Activated CD4-positive, alpha-beta memory T cell treated with anti-CD3 and anti-CD28 coated beads, Interleukin-2, amount 10 ng/mL, durations not matched to agents 7 days and 5 days (primary cell): ENCODE data around the gene QRFP. TPM values are rescaled to one million over a fixed set of nuclear protein-coding genes. Genes with fewer than 3 reads are reported as not detected.

ENCODE experiments used
- CTCF ChIA-PET: fragments of 350-600 bp; sonication (Branson Sonifier 250); formaldehyde crosslinking; loops from one replicate; lab custom pipeline; 2021; ENCODE audit warnings: antibody characterized with exemption, inconsistent platforms; lab: Charles Lee
- POLR2A ChIA-PET: fragments of 350-600 bp; sonication (Branson Sonifier 250); formaldehyde crosslinking; loops from one replicate; lab custom pipeline; 2021; ENCODE audit warnings: antibody characterized with exemption; lab: Charles Lee
- DNase-seq: peaks from one replicate; pipeline ENCODE4 v3.0.0-alpha.2; 2020
- H3K27ac Mint-ChIP-seq: one replicate; pipeline ENCODE4 v1.8.0; 2021; ENCODE audit warnings: mild to moderate bottlenecking, mixed read lengths
- H3K27me3 Mint-ChIP-seq: one replicate; pipeline ENCODE4 v1.8.0; 2021; ENCODE audit warnings: mixed read lengths
- H3K36me3 Mint-ChIP-seq: one replicate; pipeline ENCODE4 v1.8.0; 2021; ENCODE audit warnings: low read depth, mixed read lengths
- H3K4me1 Mint-ChIP-seq: one replicate; pipeline ENCODE4 v1.8.0; 2021; ENCODE audit warnings: mixed read lengths
- H3K4me3 Mint-ChIP-seq: one replicate; pipeline ENCODE4 v1.8.0; 2021; ENCODE audit warnings: mild to moderate bottlenecking, mixed read lengths
- H3K9me3 Mint-ChIP-seq: one replicate; pipeline ENCODE4 v1.8.0; 2021; ENCODE audit warnings: mixed read lengths
- total RNA-seq, 2 experiments: library from RNA; stranded (reverse); gene quantifications; one replicate each; pipeline ENCODE4 v1.2.3, GENCODE V29; 2021

The QRFP gene
- total RNA-seq, 2 experiments from 2014 or later, result not detected

GRCh38 chr9:130900701-130901497 is 4.3 kb upstream of the QRFP start:
- DNase-seq, result no peak
- no peaks in the 10 kb centered on the region for H3K9me3 Mint-ChIP-seq
- ChIA-PET POLR2A (no interaction called here), CTCF (interaction anchor here (1.3 kb wide), 1 partner anchor 145 kb away, joined by 3 read pairs; no protein-coding TSS in a partner anchor)
- no peaks in the 10 kb centered on the region for H3K4me1 Mint-ChIP-seq
- no peaks in the 10 kb centered on the region for H3K36me3 Mint-ChIP-seq
- H3K27ac Mint-ChIP-seq, result no peak overlapping the region
- no peaks in the 10 kb centered on the region for H3K27me3 Mint-ChIP-seq
- no peak overlapping the region for H3K4me3 Mint-ChIP-seq

- Mint-ChIP-seq H3K4me3 (no peak overlapping the region), H3K36me3 (no peaks in the 10 kb centered on the region), H3K4me1 (no peaks in the 10 kb centered on the region), H3K27ac (no peak overlapping the region), H3K27me3 (no peaks in the 10 kb centered on the region), H3K9me3 (no peaks in the 10 kb centered on the region)
- no peak for DNase-seq
- ChIA-PET POLR2A (no interaction called here), CTCF (no interaction called here)
These were observed 2.6 kb upstream of the QRFP start for GRCh38 chr9:130899051-130899748.

- H3K27ac Mint-ChIP-seq, result no peak overlapping the region
- H3K9me3 Mint-ChIP-seq, result no peaks in the 10 kb centered on the region
- ChIA-PET CTCF (no interaction called here), POLR2A (no interaction called here)
- no peaks in the 10 kb centered on the region for H3K27me3 Mint-ChIP-seq
- no peaks in the 10 kb centered on the region for H3K36me3 Mint-ChIP-seq
- no peak overlapping the region for H3K4me3 Mint-ChIP-seq
- H3K4me1 Mint-ChIP-seq, result no peaks in the 10 kb centered on the region
- DNase-seq, result no peak
These were observed 1.9 kb upstream of the QRFP start for GRCh38 chr9:130898552-130898852.

- H3K4me3 Mint-ChIP-seq, result no peak overlapping the region
- no peaks in the 10 kb centered on the region for H3K9me3 Mint-ChIP-seq
- H3K27me3 Mint-ChIP-seq, result no peaks in the 10 kb centered on the region
- H3K27ac Mint-ChIP-seq, result no peak overlapping the region
- H3K36me3 Mint-ChIP-seq, result no peaks in the 10 kb centered on the region
- no peaks in the 10 kb centered on the region for H3K4me1 Mint-ChIP-seq
- no peak for DNase-seq
- POLR2A ChIA-PET, result no interaction called here
- CTCF ChIA-PET, result no interaction called here
These were observed 1.4 kb upstream of the QRFP start for GRCh38 chr9:130897848-130898551.

DNA sequence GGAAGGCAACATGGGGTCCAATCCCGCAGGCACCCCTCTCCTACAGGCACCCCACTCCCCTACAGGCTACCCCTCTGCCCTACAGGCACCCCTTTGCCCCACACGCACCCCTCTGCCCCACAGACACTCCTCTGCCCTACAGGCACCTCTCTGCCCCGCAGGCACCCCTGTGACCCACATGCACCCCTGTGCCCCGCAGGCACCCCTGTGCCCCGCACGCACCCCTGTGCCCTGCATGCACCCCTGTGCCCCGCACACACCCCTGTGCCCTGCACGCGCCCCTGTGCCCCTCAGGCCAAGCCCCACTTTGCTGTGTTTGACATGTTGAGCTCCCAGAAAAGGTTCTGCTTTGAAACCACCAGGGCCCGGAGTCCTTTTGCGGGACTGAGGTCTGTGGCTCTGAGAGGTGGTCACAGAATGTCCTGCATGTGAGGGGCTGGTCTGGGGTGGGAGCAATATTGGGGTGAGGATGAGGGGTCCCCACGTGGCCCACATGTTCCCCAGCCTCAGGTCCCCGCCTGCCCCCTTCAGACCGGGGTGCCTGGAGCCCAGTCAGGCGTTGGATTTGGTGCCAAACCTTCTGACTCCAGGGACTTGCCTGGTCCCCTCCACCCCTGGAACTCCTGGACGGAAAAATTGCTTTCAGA is 616 bp upstream of the QRFP start:
- Mint-ChIP-seq H3K4me1 (no peaks in the 10 kb centered on the region), H3K36me3 (no peaks in the 10 kb centered on the region), H3K27me3 (no peaks in the 10 kb centered on the region), H3K4me3 (no peak overlapping the region), H3K27ac (no peak overlapping the region), H3K9me3 (no peaks in the 10 kb centered on the region)
- POLR2A ChIA-PET, result no interaction called here
- DNase-seq, result no peak
- CTCF ChIA-PET, result no interaction called here

- ChIA-PET POLR2A (no interaction called here), CTCF (no interaction called here)
- no peak for DNase-seq
- H3K9me3 Mint-ChIP-seq, result no peaks in the 10 kb centered on the region
- H3K4me3 Mint-ChIP-seq, result no peak overlapping the region
- H3K27me3 Mint-ChIP-seq, result no peaks in the 10 kb centered on the region
- no peaks in the 10 kb centered on the region for H3K4me1 Mint-ChIP-seq
- no peaks in the 10 kb centered on the region for H3K36me3 Mint-ChIP-seq
- no peak overlapping the region for H3K27ac Mint-ChIP-seq
These were observed 955 bp downstream of the QRFP start for GRCh38 chr9:130895481-130896232.

GRCh38 chr9:130895038-130895437 is 1.6 kb downstream of the QRFP start:
- H3K9me3 Mint-ChIP-seq, result no peaks in the 10 kb centered on the region
- ChIA-PET POLR2A (no interaction called here), CTCF (no interaction called here)
- H3K4me1 Mint-ChIP-seq, result no peaks in the 10 kb centered on the region
- no peak overlapping the region for H3K4me3 Mint-ChIP-seq
- no peaks in the 10 kb centered on the region for H3K36me3 Mint-ChIP-seq
- H3K27me3 Mint-ChIP-seq, result no peaks in the 10 kb centered on the region
- H3K27ac Mint-ChIP-seq, result no peak overlapping the region
- DNase-seq, result no peak

GRCh38 chr9:130894546-130894945 is 2.1 kb downstream of the QRFP start:
- Mint-ChIP-seq H3K4me1 (no peaks in the 10 kb centered on the region), H3K36me3 (no peaks in the 10 kb centered on the region), H3K9me3 (no peaks in the 10 kb centered on the region), H3K27me3 (no peaks in the 10 kb centered on the region), H3K27ac (no peak overlapping the region), H3K4me3 (no peak overlapping the region)
- DNase-seq, result no peak
- CTCF ChIA-PET, result no interaction called here
- POLR2A ChIA-PET, result no interaction called here

GRCh38 chr9:130893341-130894101 is 3.1 kb downstream of the QRFP start:
- Mint-ChIP-seq H3K36me3 (no peaks in the 10 kb centered on the region), H3K27me3 (no peaks in the 10 kb centered on the region), H3K4me3 (no peak overlapping the region), H3K9me3 (no peaks in the 10 kb centered on the region), H3K27ac (no peak overlapping the region), H3K4me1 (no peaks in the 10 kb centered on the region)
- DNase-seq, result no peak
- ChIA-PET CTCF (no interaction called here), POLR2A (no interaction called here)

DNA sequence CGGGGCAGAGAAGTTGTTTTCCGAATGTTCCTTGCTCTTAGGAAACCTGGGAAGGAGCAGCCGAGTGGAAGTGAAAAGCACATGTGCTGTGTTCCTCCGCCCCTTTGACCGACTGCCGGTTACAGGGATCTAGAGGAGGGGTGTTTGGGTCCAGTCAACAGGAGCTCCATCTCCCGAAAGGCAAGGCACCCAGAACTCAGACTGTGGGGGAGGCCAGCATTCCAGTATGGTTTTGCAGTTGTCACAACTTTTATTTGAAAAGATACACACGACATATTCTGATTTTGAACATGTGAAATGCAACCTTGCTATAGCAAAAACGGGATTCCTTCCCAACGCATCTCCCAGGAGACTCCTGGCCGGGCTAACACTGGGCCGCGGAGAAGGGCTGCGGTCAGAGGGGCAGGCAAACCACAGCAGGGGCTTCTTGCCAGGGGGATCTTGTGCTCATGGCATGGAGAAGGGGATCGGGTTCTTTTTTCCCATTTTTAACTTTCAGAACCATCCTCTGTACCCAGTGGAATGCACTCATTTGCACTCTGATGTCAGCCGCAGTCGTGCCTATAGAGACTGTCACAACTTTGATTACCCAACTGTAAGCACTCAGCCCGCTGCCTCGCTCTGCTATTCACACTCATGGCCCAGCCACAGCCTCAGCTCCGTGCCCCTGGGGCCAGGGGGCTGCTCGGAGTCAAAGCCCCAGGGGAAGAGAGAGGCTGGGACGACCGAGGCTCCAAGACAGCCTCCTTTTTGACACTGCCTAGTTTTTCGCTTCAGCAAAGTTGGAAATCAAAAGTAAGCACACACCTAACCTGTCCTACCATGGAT is 3.9 kb downstream of the QRFP start:
- no peaks in the 10 kb centered on the region for H3K27me3 Mint-ChIP-seq
- H3K4me3 Mint-ChIP-seq, result no peak overlapping the region
- H3K9me3 Mint-ChIP-seq, result no peaks in the 10 kb centered on the region
- POLR2A ChIA-PET, result no interaction called here
- no peaks in the 10 kb centered on the region for H3K36me3 Mint-ChIP-seq
- no peak for DNase-seq
- H3K27ac Mint-ChIP-seq, result no peak overlapping the region
- H3K4me1 Mint-ChIP-seq, result no peaks in the 10 kb centered on the region
- CTCF ChIA-PET, result no interaction called here

DNA sequence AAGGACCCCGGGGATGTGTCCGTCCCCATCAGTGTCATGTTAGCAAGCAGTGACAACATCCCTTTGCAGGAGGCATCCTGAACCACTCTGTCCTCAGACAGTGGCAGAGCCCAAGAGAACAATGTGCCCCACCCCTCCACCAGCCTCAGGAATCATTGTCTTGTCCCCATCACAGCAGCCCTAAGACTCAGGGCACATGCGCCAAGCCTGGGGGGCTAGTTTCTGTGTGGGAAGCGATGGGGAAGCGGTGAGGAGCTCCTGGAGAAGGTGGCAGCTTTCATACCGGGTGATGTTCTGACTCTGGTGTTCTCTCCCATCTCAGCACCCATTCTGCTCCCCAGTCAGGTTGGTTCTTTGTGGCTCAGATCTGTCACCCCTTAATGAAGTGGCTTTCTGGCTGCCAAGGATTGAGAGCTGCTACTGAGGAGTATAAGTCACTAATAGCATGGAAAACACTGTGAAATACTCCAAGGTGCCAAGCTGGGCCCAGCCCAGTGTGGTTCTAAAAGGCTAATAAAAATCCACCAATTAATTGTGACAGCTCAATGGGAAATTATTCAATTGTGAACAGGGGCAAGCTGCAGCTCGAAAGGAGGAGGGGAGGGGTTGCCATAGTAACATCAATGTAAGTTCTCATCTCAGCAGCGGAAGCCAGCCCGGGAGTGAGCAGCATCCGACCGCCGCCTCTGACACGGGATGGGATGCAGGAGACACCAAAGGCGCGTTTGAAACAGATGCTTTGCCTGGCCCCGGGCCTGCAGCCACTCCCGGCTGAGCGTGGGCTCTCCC is 4.7 kb downstream of the QRFP start:
- POLR2A ChIA-PET, result no interaction called here
- DNase-seq, result no peak
- no peaks in the 10 kb centered on the region for H3K4me1 Mint-ChIP-seq
- CTCF ChIA-PET, result no interaction called here
- no peaks in the 10 kb centered on the region for H3K36me3 Mint-ChIP-seq
- no peaks in the 10 kb centered on the region for H3K27me3 Mint-ChIP-seq
- H3K4me3 Mint-ChIP-seq, result no peak overlapping the region
- H3K27ac Mint-ChIP-seq, result no peak overlapping the region
- H3K9me3 Mint-ChIP-seq, result no peaks in the 10 kb centered on the region
